Astrocyte of the hippocampus (primary cell): Measurements from ENCODE around the gene TNNC2.
"Not testable (repeated sequence)": the region's sequence is repeated elsewhere in the genome, so short reads cannot be mapped to it uniquely, and the experiment has no call there.

Experiments
- DNase-seq: peaks from one replicate; pipeline ENCODE4 v3.0.0; 2011; ENCODE audit warnings: low read depth, low spot score

The TNNC2 gene

GRCh38 chr20:45827030-45827652 lies at the start of gene TNNC2:
TSS of gene TNNC2 (minus strand) at chr20:45827312. CDS start at chr20:45827248, 64 bp downstream.
- no peak for DNase-seq

- no peak for DNase-seq
Observed at GRCh38 chr20:45874576-45874975, 47.5 kb upstream of the TNNC2 start.

DNA sequence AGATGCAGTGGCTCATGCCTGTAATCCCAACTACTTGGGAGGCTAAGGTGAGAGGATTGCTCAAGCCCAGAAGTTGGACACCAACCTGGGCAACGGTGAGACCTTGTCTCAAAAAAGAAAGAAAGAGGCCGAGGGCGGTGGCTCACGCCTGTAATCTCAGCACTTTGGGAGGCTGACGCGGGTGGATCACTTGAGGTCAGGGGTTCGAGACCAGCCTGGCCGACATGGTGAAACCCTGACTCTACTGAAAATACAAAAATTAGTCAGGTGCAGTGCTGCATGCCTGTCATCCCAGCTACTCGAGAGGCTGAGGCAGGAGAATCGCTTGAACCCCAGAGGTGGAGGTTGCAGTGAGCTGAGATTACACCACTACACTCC lies 47.0 kb upstream of the TNNC2 start:
- not testable (repeated sequence) for DNase-seq

DNA sequence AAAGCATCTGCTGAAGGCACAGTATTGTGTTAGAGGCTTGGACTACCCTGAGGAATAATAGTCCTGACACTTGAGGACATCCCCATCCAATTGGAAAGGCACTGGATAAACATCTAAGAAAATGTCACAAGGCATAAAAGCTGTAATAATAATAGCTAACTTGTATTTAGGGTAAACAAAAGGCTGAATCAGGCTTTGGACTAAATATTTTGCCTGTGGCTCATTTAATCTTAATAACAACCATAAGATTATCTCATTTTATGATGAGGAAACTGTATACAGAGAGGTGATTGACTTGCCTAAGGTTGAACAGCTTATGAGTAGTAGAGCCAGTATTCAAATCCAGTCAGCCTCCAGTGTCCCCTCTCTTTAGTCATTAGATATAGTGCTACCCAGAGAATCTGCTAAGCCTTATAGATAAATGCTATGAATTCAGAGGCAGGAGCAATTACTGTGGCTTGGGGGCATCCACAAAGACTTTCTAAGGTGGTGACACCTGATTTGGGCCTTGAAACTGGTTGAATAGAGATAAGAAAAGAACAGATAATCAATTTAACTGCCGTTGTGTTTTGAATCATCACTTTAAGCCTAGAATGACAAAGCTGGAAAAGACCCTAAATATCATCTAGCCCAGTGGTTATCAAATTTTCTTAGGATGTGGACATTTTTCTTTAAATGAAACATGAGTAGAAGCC lies 46.4 kb upstream of the TNNC2 start:
- DNase-seq, result no peak

DNA sequence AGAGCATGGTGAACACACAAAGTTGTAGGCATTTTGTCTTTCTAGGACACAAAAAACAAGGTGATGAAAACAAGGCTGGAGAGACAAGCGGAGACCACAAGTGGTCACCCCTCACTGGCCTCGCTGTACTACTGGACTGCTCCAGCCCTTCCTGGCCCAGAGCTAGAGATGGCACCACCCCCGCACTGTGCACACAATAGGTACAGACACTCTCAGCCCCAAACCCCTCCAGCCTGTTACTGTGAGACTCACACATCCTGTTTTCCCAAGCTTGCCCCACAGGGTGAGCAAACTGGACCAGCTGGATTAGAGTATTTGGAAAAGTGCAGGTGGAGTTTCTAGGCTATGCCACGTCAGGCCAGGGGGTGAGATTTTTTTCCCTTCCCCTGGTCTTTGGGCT lies 45.5 kb upstream of the TNNC2 start:
- no peak for DNase-seq

- DNase-seq, result peak; percentile 79
Observed at GRCh38 chr20:45867819-45868176, 40.7 kb upstream of the TNNC2 start.

DNA sequence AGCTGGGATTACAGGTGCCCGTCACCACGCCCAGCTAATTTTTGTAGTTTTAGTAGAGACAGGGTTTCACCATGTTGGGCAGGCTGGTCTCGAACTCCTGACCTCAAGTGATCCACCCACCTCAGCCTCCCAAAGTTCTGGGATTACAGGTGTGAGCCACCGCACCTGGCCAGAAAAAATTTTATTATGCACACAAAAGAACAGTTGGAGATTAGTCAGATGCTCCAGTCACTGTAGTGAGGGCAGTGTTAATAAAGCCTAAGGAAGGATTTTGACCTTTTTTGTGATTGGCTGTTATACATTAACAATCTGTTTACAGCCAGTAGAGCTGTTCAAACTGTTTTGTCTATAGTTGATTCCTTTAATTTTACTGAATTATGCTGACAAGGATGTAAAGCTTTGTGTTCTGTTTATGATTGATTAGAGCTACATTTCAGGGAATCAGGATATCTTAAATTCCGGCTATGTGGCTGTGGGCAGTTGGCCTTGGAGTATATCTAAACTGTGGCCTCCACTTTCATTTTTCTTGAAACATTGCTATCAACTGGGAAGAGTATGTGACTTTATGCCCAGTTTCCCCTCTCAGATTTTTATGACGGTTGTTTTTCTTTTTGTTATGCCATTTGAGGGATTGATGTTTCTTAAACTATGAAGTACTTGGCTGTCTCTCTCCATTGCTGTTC lies 40.2 kb upstream of the TNNC2 start:
- DNase-seq, result no peak

- DNase-seq, result no peak
Observed at GRCh38 chr20:45866454-45866853, 39.3 kb upstream of the TNNC2 start.

GRCh38 chr20:45863543-45864470 lies 36.7 kb upstream of the TNNC2 start:
- DNase-seq, result no peak

GRCh38 chr20:45861221-45862075 lies 34.3 kb upstream of the TNNC2 start:
- peak; percentile 57 for DNase-seq

- DNase-seq, result peak; percentile 16
Observed at GRCh38 chr20:45860560-45861220, 33.6 kb upstream of the TNNC2 start.

DNA sequence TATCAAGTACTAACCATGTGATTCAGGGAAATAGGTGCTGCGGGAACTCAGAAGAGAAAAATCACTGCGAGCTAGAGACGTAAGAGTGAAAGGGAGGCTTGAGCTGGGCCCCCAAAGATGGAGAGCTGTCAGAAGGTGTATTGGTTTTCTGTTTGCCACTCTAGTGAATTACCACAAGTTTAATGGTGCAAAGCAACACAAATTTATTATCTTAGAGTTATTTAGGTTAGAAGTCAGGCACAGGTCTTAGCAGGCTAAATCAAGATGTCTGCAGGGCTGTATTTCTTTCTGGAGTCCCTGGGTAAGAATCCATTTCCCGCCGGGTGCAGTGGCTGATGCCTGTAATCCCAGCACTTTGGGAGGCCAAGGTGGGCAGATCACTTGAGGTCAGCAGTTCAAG lies 32.8 kb upstream of the TNNC2 start:
- DNase-seq, result no peak

GRCh38 chr20:45857882-45858216 lies 30.7 kb upstream of the TNNC2 start:
- no peak for DNase-seq

- DNase-seq, result peak; percentile 100
Observed at GRCh38 chr20:45857114-45857881, 30.2 kb upstream of the TNNC2 start, which contains the start of the genes ACOT8 and ZSWIM3. TSS of gene ACOT8 (minus strand) at chr20:45857392. CDS start at chr20:45857315, 77 bp downstream. TSS of gene ZSWIM3 (plus strand) at chr20:45857614. CDS start at chr20:45857826, 212 bp downstream.

- DNase-seq, result no peak
Observed at GRCh38 chr20:45853484-45853883, 26.4 kb upstream of the TNNC2 start.

DNA sequence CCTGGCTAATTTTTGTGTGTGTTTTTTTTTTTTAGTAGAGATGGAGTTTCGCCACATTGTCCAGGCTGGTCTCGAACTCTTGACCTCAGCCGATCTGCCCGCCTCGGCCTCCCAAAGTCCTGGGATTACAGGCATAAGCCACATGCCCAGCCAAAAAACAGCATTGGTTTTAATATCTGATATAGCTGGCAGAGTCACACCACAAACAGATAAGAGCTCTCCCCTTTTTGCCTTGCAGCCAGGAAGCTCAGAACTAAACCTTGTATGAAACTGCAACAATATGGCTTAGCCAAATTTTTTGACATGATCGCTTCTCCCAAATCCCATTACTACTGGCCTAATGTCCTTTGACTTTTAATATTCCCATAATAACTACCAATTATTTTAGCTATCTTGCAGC lies 25.2 kb upstream of the TNNC2 start:
- no peak for DNase-seq

DNA sequence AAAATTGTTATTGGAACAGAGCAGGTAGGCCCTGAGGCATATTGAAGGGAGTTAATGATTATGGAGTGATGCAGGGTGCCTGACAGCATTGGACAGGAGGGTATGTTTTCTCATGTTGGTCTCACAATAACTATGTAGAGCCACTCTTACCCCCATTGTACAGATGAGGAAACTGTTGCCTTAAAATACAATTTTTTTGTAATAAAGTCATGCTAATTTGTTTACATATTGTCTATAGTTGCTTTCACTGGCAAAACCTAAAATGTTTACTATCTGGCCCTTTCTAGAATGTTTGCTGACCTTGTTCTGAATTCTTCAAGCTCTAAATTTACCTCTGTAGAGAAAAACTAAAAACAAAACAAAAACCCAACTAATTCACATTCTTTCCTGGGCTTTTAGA lies 24.4 kb upstream of the TNNC2 start:
- DNase-seq, result no peak

- no peak for DNase-seq
Observed at GRCh38 chr20:45850926-45851325, 23.8 kb upstream of the TNNC2 start.

DNA sequence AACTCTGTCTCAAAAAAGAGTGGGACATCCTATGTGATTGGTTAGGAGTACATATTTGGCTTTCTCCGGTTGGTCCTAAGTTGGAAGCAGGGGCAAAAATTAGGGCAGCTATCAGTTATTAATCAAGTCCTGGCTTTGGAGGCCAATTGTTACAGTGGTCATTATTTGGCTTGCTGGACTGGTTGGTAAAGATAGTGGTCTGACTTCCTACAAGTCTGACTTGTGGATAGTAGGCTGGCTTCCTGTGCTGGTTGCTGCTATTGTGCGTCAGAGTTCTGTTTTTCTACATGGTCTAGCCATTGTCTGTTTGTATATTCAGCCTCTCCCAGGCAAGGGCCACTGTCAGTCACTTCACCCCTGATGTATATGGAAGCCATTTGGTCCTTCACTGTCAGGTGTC lies 23.1 kb upstream of the TNNC2 start:
- DNase-seq, result no peak
